GM23248 (cell line): Measurements from ENCODE around the gene MMP24OS. TPM values are rescaled to one million over a fixed set of nuclear protein-coding genes. Genes with fewer than 3 reads are reported as not detected.

Source experiments
- DNase-seq: peaks from one replicate; pipeline ENCODE4 v3.0.0-alpha.2; 2015
- H2AFZ ChIP-seq: fragments of 200-600 bp; sonication (generic); 2 replicates; pipeline ENCODE4 v1.6.1; 2016; ENCODE audit warnings: antibody characterized with exemption
- H3F3A ChIP-seq: fragments of 200-600 bp; sonication (generic); 2 replicates; pipeline ENCODE4 v1.6.1; 2016; ENCODE audit warnings: mild to moderate bottlenecking, antibody characterized with exemption, mixed run types; ENCODE audit not compliant: insufficient read depth
- H3K27ac ChIP-seq: fragments of 200-600 bp; sonication (generic); 2 replicates; pipeline ENCODE4 v1.5.1; 2016; ENCODE audit warnings: mild to moderate bottlenecking
- H3K27me3 ChIP-seq: fragments of 200-600 bp; sonication (generic); replicated peaks from 2 replicates; pipeline ENCODE4 v1.6.1; 2016; ENCODE audit warnings: mild to moderate bottlenecking; ENCODE audit not compliant: insufficient read depth
- H3K36me3 ChIP-seq: fragments of 200-600 bp; sonication (generic); 2 replicates; pipeline ENCODE4 v1.6.1; 2016; ENCODE audit warnings: low read depth, mild to moderate bottlenecking
- H3K4me1 ChIP-seq: fragments of 200-600 bp; sonication (generic); 2 replicates; pipeline ENCODE4 v1.6.1; 2016; ENCODE audit warnings: mild to moderate bottlenecking; ENCODE audit not compliant: insufficient read depth
- H3K4me2 ChIP-seq: fragments of 200-600 bp; sonication (generic); one replicate; pipeline ENCODE4 v1.6.1; 2016; ENCODE audit warnings: mild to moderate bottlenecking; ENCODE audit not compliant: unreplicated experiment
- H3K4me3 ChIP-seq: fragments of 200-600 bp; sonication (generic); 2 replicates; pipeline ENCODE4 v1.5.1; 2016; ENCODE audit warnings: mild to moderate bottlenecking
- H3K79me2 ChIP-seq: fragments of 200-600 bp; sonication (generic); 2 replicates; pipeline ENCODE4 v1.6.1; 2016; ENCODE audit warnings: mild to moderate bottlenecking; ENCODE audit not compliant: insufficient read depth
- H3K9ac ChIP-seq: fragments of 200-600 bp; sonication (generic); 2 replicates; pipeline ENCODE4 v1.6.1; 2016; ENCODE audit warnings: mild to moderate bottlenecking
- H3K9me2 ChIP-seq: fragments of 200-600 bp; sonication (generic); 2 replicates; pipeline ENCODE4 v1.6.1; 2016; ENCODE audit warnings: mixed run types, mild to moderate bottlenecking, moderate library complexity; ENCODE audit not compliant: insufficient read depth
- H3K9me3 ChIP-seq: fragments of 200-600 bp; sonication (generic); one replicate; pipeline ENCODE4 v1.6.1; 2017; ENCODE audit warnings: low read depth
- H4K20me1 ChIP-seq: fragments of 200-600 bp; sonication (generic); 2 replicates; pipeline ENCODE4 v1.6.0; 2016; ENCODE audit not compliant: insufficient read depth
- EZH2 ChIP-seq: fragments of 200-600 bp; sonication (generic); IDR thresholded peaks from 2 replicates; pipeline ENCODE4 v1.6.1; 2018; ENCODE audit warnings: antibody characterized with exemption, mild to moderate bottlenecking; ENCODE audit not compliant: insufficient read depth, poor library complexity, severe bottlenecking
- EZH2phosphoT487 ChIP-seq: fragments of 200-600 bp; sonication (generic); IDR thresholded peaks from 2 replicates; pipeline ENCODE4 v1.6.1; 2018; ENCODE audit warnings: antibody characterized with exemption, moderate library complexity, mild to moderate bottlenecking, low read depth; ENCODE audit not compliant: insufficient read depth
- WGBS, 2 experiments: methylation state at CpG; one replicate each; pipeline ENCODE4 v1.1.6; 2015 to 2017; ENCODE audit warnings: low lambda C conversion rate in 2 of 2, low coverage in 1 of 2; ENCODE audit errors: missing lambda C conversion rate in 2 of 2; 5-methylcytosine and 5-hydroxymethylcytosine counted together
- in situ Hi-C: fragments of 300-500 bp; cut with MboI; formaldehyde crosslinking; loops from 2 replicates; pipeline ENCODE4 v1.15.0; 2020
- polyA plus RNA-seq: library from polyadenylated mRNA; unstranded; fragments of >200 nt; fragmentation: Nextera tagmentation; extraction: Ambion mirVana; gene quantifications from 2 replicates; pipeline ENCODE4 v1.2.1, GENCODE V29; 2016
- total RNA-seq: library from RNA; depleted of rRNA; stranded (reverse); fragments of >200 nt; shearing (Covaris generic); gene quantifications from 2 replicates; pipeline ENCODE4 v1.2.3, GENCODE V29; 2014; rRNA removed

MMP24OS gene
- total and polyA plus RNA-seq, 2 experiments from 2014 or later: 26.8 to 81.7 TPM

- Histone ChIP-seq H3K27ac (no peak overlapping the region), H3K4me2 (no peak overlapping the region), H3K9ac (no peak overlapping the region), H3K79me2 (no peaks in the 10 kb centered on the region), H3K9me2 (no peaks in the 10 kb centered on the region), H4K20me1 (no peaks in the 10 kb centered on the region), H3K4me3 (no peak overlapping the region), H3K36me3 (no peaks in the 10 kb centered on the region), H3K4me1 (peaks cover 9% of the 10 kb centered on the region), H3K9me3 (no peaks in the 10 kb centered on the region), H3F3A (peaks cover 1% of the 10 kb centered on the region; the same call in 1 of the 2 replicates), H3K27me3 (no peaks in the 10 kb centered on the region), H2AFZ (no peak overlapping the region)
- in situ Hi-C loops: no loop called here
- no peak for DNase-seq
- TF ChIP-seq EZH2phosphoT487 (no peak), EZH2 (no peak)
- WGBS, 2 experiments: 76 to 80% methylated on average over 4 of the region's 4 CpGs
Observed at GRCh38 chr20:35238170-35238569, 39.8 kb downstream of the MMP24OS start.

- H3K4me1 ChIP-seq: peaks cover 16% of the 10 kb centered on the region
- H3K4me2 ChIP-seq: no peak overlapping the region
- no peaks in the 10 kb centered on the region for H3K36me3 ChIP-seq
- no peaks in the 10 kb centered on the region for H3K9me3 ChIP-seq
- H3F3A ChIP-seq: peaks cover 8% of the 10 kb centered on the region; the same call in 1 of the 2 replicates
- H4K20me1 ChIP-seq: no peaks in the 10 kb centered on the region
- no peak overlapping the region for H2AFZ ChIP-seq
- no peak overlapping the region for H3K4me3 ChIP-seq
- H3K27ac ChIP-seq: no peak overlapping the region
- H3K27me3 ChIP-seq: no peaks in the 10 kb centered on the region
- in situ Hi-C loops: no loop called here
- no peaks in the 10 kb centered on the region for H3K79me2 ChIP-seq
- H3K9me2 ChIP-seq: no peaks in the 10 kb centered on the region
- no peak for TF ChIP-seq EZH2phosphoT487
- no peak for TF ChIP-seq EZH2
- no peak overlapping the region for H3K9ac ChIP-seq
- peak; percentile 70 for DNase-seq
Observed at GRCh38 chr20:35237486-35237885, 40.4 kb downstream of the MMP24OS start.

- 85 to 89% methylated on average over 6 of the region's 6 CpGs for WGBS, 2 experiments
- H3K9ac ChIP-seq: no peak overlapping the region
- no peaks in the 10 kb centered on the region for H3K36me3 ChIP-seq
- no peak overlapping the region for H2AFZ ChIP-seq
- H3K9me2 ChIP-seq: no peaks in the 10 kb centered on the region
- H3K27ac ChIP-seq: no peak overlapping the region
- no peaks in the 10 kb centered on the region for H4K20me1 ChIP-seq
- no peak overlapping the region for H3K4me3 ChIP-seq
- TF ChIP-seq EZH2: no peak
- no peak overlapping the region for H3K4me2 ChIP-seq
- H3K27me3 ChIP-seq: no peaks in the 10 kb centered on the region
- H3K4me1 ChIP-seq: peaks cover 24% of the 10 kb centered on the region
- peaks cover 17% of the 10 kb centered on the region for H3F3A ChIP-seq
- no peaks in the 10 kb centered on the region for H3K79me2 ChIP-seq
- no peaks in the 10 kb centered on the region for H3K9me3 ChIP-seq
- DNase-seq: no peak
- in situ Hi-C loops: no loop called here
Observed at GRCh38 chr20:35235881-35236280, 42.0 kb downstream of the MMP24OS start.

GRCh38 chr20:35232575-35232974 is 45.3 kb downstream of the MMP24OS start:
- H2AFZ ChIP-seq: no peak overlapping the region; the same call in 1 of the 2 replicates
- H3K27ac ChIP-seq: peak overlapping the region; percentile 46
- peak; percentile 72 for DNase-seq
- peak overlapping the region; percentile 29 for H3K4me2 ChIP-seq
- H3K9me3 ChIP-seq: no peaks in the 10 kb centered on the region
- 61 to 69% methylated on average over 2 of the region's 2 CpGs for WGBS, 2 experiments
- H3K79me2 ChIP-seq: no peaks in the 10 kb centered on the region
- in situ Hi-C loops: no loop called here
- peaks cover 23% of the 10 kb centered on the region for H3F3A ChIP-seq
- no peaks in the 10 kb centered on the region for H3K36me3 ChIP-seq
- peaks cover 22% of the 10 kb centered on the region for H3K4me1 ChIP-seq
- H3K9ac ChIP-seq: no peak overlapping the region
- no peaks in the 10 kb centered on the region for H3K27me3 ChIP-seq
- TF ChIP-seq EZH2 (no peak), EZH2phosphoT487 (no peak)
- no peak overlapping the region for H3K4me3 ChIP-seq
- no peaks in the 10 kb centered on the region for H3K9me2 ChIP-seq
- no peaks in the 10 kb centered on the region; the same call in 1 of the 2 replicates for H4K20me1 ChIP-seq

GRCh38 chr20:35226884-35227681 is 50.8 kb downstream of the MMP24OS start:
- peak overlapping the region; percentile 52 for H3K4me3 ChIP-seq
- peak; percentile 75 for DNase-seq

More at GRCh38 chr20:35226884-35227681, 50.8 kb downstream of the MMP24OS start:
- H2AFZ ChIP-seq: no peak overlapping the region
- in situ Hi-C loops: no loop called here
- no peaks in the 10 kb centered on the region for H3K9me2 ChIP-seq
- no peaks in the 10 kb centered on the region for H3K9me3 ChIP-seq
- no peaks in the 10 kb centered on the region; the same call in 1 of the 2 replicates for H4K20me1 ChIP-seq
- H3K4me1 ChIP-seq: peaks cover 8% of the 10 kb centered on the region
- peaks cover 16% of the 10 kb centered on the region for H3F3A ChIP-seq
- H3K36me3 ChIP-seq: no peaks in the 10 kb centered on the region
- WGBS, 2 experiments: 17 to 26% methylated on average over 15 to 27 of the region's 74 CpGs
- no peak for TF ChIP-seq EZH2phosphoT487
- H3K79me2 ChIP-seq: no peaks in the 10 kb centered on the region
- H3K4me2 ChIP-seq: peak overlapping the region; percentile 74
- H3K9ac ChIP-seq: no peak overlapping the region
- H3K27me3 ChIP-seq: peaks cover 7% of the 10 kb centered on the region; the same call in 1 of the 2 replicates
- no peak overlapping the region for H3K27ac ChIP-seq

Other genes with a start within 250 kb of the MMP24OS start
- 57.0 and 63.4 TPM in 2 replicates for gene TRPC4AP, start 185.3 kb downstream of the MMP24OS start, total RNA-seq
- 92.7 and 93.4 TPM in 2 replicates for gene TRPC4AP, start 185.3 kb downstream of the MMP24OS start, polyA plus RNA-seq
- gene EDEM2, start 130.8 kb downstream of the MMP24OS start, total RNA-seq: 25.8 and 34.9 TPM in 2 replicates
- gene EDEM2, start 130.8 kb downstream of the MMP24OS start, polyA plus RNA-seq: 31.9 and 33.5 TPM in 2 replicates
- 34.4 and 44.3 TPM in 2 replicates for gene PROCR, start 106.0 kb downstream of the MMP24OS start, total RNA-seq
- gene PROCR, start 106.0 kb downstream of the MMP24OS start, polyA plus RNA-seq: 38.5 and 38.7 TPM in 2 replicates
- gene MMP24, start 51.4 kb downstream of the MMP24OS start, total RNA-seq: 7.1 and 8.5 TPM in 2 replicates
- gene MMP24, start 51.4 kb downstream of the MMP24OS start, polyA plus RNA-seq: 0.61 and 0.70 TPM in 2 replicates
- gene EIF6, start 6.7 kb upstream of the MMP24OS start, total RNA-seq: 166 and 183 TPM in 2 replicates
- gene EIF6, start 6.7 kb upstream of the MMP24OS start, polyA plus RNA-seq: 245 and 247 TPM in 2 replicates
- gene FAM83C, start 14.3 kb upstream of the MMP24OS start, total RNA-seq: not detected in 2 replicates
- gene FAM83C, start 14.3 kb upstream of the MMP24OS start, polyA plus RNA-seq: not detected in 2 replicates
- gene UQCC1, start 133.9 kb upstream of the MMP24OS start, total RNA-seq: 22.3 and 34.9 TPM in 2 replicates
- 23.0 and 23.6 TPM in 2 replicates for gene UQCC1, start 133.9 kb upstream of the MMP24OS start, polyA plus RNA-seq
- 2.5 and 3.9 TPM in 2 replicates for gene GDF5, start 160.1 kb upstream of the MMP24OS start, total RNA-seq
- 1.2 and 1.3 TPM in 2 replicates for gene GDF5, start 160.1 kb upstream of the MMP24OS start, polyA plus RNA-seq
- 15.5 and 18.2 TPM in 2 replicates for gene CEP250, start 177.5 kb upstream of the MMP24OS start, total RNA-seq
- gene CEP250, start 177.5 kb upstream of the MMP24OS start, polyA plus RNA-seq: 21.7 and 21.8 TPM in 2 replicates